Neural cell (in vitro differentiated cells): ENCODE results near the gene TOR1AIP1. TPM values are rescaled to one million over a fixed set of nuclear protein-coding genes. Genes with fewer than 3 reads are reported as not detected.

Source experiments
- H2AFZ ChIP-seq: fragments of 200-600, 300-800 bp; sonication (generic), shearing (Covaris generic); 2 replicates; pipeline ENCODE4 v1.6.0; 2014; ENCODE audit warnings: low read depth, mild to moderate bottlenecking, antibody characterized with exemption, low read length, moderate library complexity
- H3F3A ChIP-seq: fragments of 200-600 bp; shearing (Covaris generic); 2 replicates; pipeline ENCODE4 v1.6.1; 2016; ENCODE audit warnings: mild to moderate bottlenecking, moderate library complexity, mixed read lengths, antibody characterized with exemption, low read length; ENCODE audit not compliant: insufficient read depth, poor library complexity, severe bottlenecking
- H3K27ac ChIP-seq: fragments of 200-600, 300-800 bp; sonication (generic), shearing (Covaris generic); 2 replicates; pipeline ENCODE4 v1.5.1; 2014; ENCODE audit warnings: mild to moderate bottlenecking, low read length, moderate library complexity
- H3K27me3 ChIP-seq: fragments of 300-800, 200-600 bp; sonication (generic), shearing (Covaris generic); 2 replicates; pipeline ENCODE4 v1.6.0; 2014; ENCODE audit warnings: mild to moderate bottlenecking, low read depth, low read length, moderate library complexity; ENCODE audit not compliant: insufficient read depth
- H3K36me3 ChIP-seq: fragments of 300-800, 200-600 bp; sonication (generic), shearing (Covaris generic); 2 replicates; pipeline ENCODE4 v1.5.1; 2014; ENCODE audit warnings: mild to moderate bottlenecking, antibody characterized with exemption, low read length, moderate library complexity; ENCODE audit not compliant: insufficient read depth
- H3K4me2 ChIP-seq: fragments of 300-800, 200-600 bp; sonication (generic), shearing (Covaris generic); 2 replicates; pipeline ENCODE4 v1.6.0; 2014; ENCODE audit warnings: mild to moderate bottlenecking, low read length
- H3K4me3 ChIP-seq: fragments of 300-800, 200-600 bp; sonication (generic), shearing (Covaris generic); 2 replicates; pipeline ENCODE4 v1.5.1; 2014; ENCODE audit warnings: mild to moderate bottlenecking, low read length, moderate library complexity
- H3K79me2 ChIP-seq: fragments of 200-600 bp; shearing (Covaris generic); replicated peaks from 2 replicates; pipeline ENCODE4 v1.6.0; 2014; ENCODE audit warnings: mild to moderate bottlenecking, low read length, moderate library complexity; ENCODE audit not compliant: insufficient read depth
- H3K9ac ChIP-seq: fragments of 300-800, 200-600 bp; sonication (generic), shearing (Covaris generic); 2 replicates; pipeline ENCODE4 v1.6.1; 2016; ENCODE audit warnings: mild to moderate bottlenecking, low read length, mixed read lengths
- H3K9me2 ChIP-seq: fragments of 200-600 bp; shearing (Covaris generic); 2 replicates; pipeline ENCODE4 v1.6.1; 2016; ENCODE audit warnings: mild to moderate bottlenecking, low read length, mixed read lengths; ENCODE audit not compliant: insufficient read depth
- H3K9me3 ChIP-seq: fragments of 200-600, 300-800 bp; sonication (generic), shearing (Covaris generic); 2 replicates; pipeline ENCODE4 v1.6.1; 2016; ENCODE audit warnings: mild to moderate bottlenecking, mixed run types, low read length, moderate library complexity, mixed read lengths
- H4K20me1 ChIP-seq: fragments of 200-600 bp; shearing (Covaris generic); 2 replicates; pipeline ENCODE4 v1.6.1; 2016; ENCODE audit warnings: mild to moderate bottlenecking, mixed run types; ENCODE audit not compliant: insufficient read depth
- EP300 ChIP-seq: fragments of 450-650 bp; conservative IDR thresholded peaks from 2 replicates; pipeline ENCODE4 v1.6.1; 2014; ENCODE audit warnings: antibody characterized with exemption, mild to moderate bottlenecking, moderate library complexity; ENCODE audit not compliant: poor library complexity, severe bottlenecking
- EZH2 ChIP-seq: fragments of 200-600, 300-800 bp; shearing (Covaris generic), sonication (generic); IDR thresholded peaks from 2 replicates; pipeline ENCODE4 v1.6.1; 2014; ENCODE audit warnings: antibody characterized with exemption, low read length, borderline replicate concordance, mild to moderate bottlenecking; ENCODE audit not compliant: insufficient read depth, poor library complexity, severe bottlenecking
- MXI1 ChIP-seq: fragments of 450-650 bp; conservative IDR thresholded peaks from 2 replicates; pipeline ENCODE4 v1.6.1; 2014; ENCODE audit warnings: antibody characterized with exemption, mild to moderate bottlenecking; ENCODE audit not compliant: poor library complexity, severe bottlenecking
- POLR2AphosphoS5 ChIP-seq: IDR thresholded peaks from 2 replicates; pipeline ENCODE4 v1.6.1; 2012
- RAD21 ChIP-seq: fragments of 450-650 bp; conservative IDR thresholded peaks from 2 replicates; pipeline ENCODE4 v1.6.1; 2014; ENCODE audit warnings: antibody characterized with exemption, mild to moderate bottlenecking, moderate library complexity
- SMC3 ChIP-seq: fragments of 450-650 bp; conservative IDR thresholded peaks from 2 replicates; pipeline ENCODE4 v1.6.1; 2014; ENCODE audit warnings: antibody characterized with exemption, mild to moderate bottlenecking, moderate library complexity; ENCODE audit not compliant: poor library complexity
- TAF1 ChIP-seq: IDR thresholded peaks from 2 replicates; pipeline ENCODE4 v1.6.1; 2012; ENCODE audit warnings: low read depth
- polyA plus RNA-seq: library from polyadenylated mRNA; depleted of rRNA; stranded (reverse); fragments of >200 nt; gene quantifications from 2 replicates; pipeline ENCODE4 v1.2.3, GENCODE V29; 2014
- TF ChIP-seq, protein P1 (sequence below): IDR thresholded peaks from 2 replicates; pipeline ENCODE4 v1.6.1; 2012; ENCODE audit warnings: borderline replicate concordance
- TF ChIP-seq, protein P2 (sequence below): fragments of 450-650 bp; IDR thresholded peaks from 2 replicates; pipeline ENCODE4 v1.5.1; 2014; ENCODE audit warnings: antibody characterized with exemption, mild to moderate bottlenecking, moderate library complexity; ENCODE audit not compliant: poor library complexity, severe bottlenecking

Gene TOR1AIP1
- polyA plus RNA-seq, 1 donor from 2014 or later: 10.4 TPM

DNA sequence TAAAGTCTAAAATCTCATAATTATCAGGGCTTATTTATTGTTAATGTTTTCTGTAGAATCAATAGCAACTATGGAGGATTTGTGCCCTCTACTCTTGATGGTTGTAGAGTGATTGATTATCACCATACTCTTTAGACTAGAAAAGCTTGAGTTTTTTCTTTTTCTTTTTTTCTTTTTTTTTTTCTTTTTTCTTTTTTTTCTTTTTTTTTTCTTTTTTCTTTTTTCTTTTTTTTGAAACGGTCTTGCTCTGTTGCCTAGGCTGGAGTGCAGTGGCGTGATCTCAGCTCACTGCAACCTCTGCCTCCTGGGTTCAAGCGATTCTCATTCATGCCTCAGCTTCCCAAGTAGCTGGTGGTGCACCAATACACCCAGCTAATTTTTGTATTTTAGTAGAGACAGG is 29.7 kb downstream of the TOR1AIP1 start:
- TF ChIP-seq, protein P1, sequence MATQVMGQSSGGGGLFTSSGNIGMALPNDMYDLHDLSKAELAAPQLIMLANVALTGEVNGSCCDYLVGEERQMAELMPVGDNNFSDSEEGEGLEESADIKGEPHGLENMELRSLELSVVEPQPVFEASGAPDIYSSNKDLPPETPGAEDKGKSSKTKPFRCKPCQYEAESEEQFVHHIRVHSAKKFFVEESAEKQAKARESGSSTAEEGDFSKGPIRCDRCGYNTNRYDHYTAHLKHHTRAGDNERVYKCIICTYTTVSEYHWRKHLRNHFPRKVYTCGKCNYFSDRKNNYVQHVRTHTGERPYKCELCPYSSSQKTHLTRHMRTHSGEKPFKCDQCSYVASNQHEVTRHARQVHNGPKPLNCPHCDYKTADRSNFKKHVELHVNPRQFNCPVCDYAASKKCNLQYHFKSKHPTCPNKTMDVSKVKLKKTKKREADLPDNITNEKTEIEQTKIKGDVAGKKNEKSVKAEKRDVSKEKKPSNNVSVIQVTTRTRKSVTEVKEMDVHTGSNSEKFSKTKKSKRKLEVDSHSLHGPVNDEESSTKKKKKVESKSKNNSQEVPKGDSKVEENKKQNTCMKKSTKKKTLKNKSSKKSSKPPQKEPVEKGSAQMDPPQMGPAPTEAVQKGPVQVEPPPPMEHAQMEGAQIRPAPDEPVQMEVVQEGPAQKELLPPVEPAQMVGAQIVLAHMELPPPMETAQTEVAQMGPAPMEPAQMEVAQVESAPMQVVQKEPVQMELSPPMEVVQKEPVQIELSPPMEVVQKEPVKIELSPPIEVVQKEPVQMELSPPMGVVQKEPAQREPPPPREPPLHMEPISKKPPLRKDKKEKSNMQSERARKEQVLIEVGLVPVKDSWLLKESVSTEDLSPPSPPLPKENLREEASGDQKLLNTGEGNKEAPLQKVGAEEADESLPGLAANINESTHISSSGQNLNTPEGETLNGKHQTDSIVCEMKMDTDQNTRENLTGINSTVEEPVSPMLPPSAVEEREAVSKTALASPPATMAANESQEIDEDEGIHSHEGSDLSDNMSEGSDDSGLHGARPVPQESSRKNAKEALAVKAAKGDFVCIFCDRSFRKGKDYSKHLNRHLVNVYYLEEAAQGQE: no peak
- TF ChIP-seq TAF1: no peak
- H3K9me3 ChIP-seq: no peaks in the 10 kb centered on the region
- no peaks in the 10 kb centered on the region for H3K36me3 ChIP-seq

DNA sequence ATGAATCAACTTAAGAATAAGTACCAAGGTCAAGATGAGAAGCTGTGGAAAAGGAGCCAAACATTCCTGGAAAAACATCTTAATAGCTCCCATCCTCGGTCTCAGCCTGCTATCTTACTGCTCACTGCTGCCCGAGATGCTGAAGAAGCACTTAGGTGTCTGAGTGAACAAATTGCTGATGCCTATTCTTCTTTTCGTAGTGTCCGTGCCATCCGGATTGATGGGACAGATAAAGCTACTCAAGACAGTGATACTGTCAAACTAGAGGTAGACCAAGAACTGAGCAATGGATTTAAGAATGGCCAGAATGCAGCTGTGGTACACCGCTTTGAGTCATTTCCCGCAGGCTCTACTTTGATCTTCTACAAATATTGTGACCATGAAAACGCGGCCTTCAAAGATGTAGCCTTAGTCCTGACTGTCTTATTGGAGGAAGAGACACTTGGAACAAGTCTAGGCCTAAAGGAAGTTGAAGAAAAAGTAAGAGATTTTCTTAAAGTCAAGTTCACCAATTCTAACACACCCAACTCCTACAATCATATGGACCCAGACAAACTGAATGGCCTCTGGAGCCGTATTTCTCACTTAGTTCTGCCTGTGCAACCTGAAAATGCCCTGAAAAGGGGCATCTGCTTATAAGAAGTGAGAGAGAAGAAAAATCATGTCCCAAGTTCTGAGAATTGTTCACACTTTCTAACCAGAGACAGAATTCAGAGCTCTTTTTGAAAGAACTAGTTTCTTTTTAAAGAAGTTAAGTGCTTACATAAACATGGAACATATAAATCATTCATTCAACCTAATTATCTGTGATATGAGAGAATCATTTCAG is 35.7 kb downstream of the TOR1AIP1 start:
- no peaks in the 10 kb centered on the region for H3F3A ChIP-seq
- H3K27ac ChIP-seq: no peak overlapping the region
- no peaks in the 10 kb centered on the region for H3K9me3 ChIP-seq
- H3K4me2 ChIP-seq: no peak overlapping the region
- no peak overlapping the region for H2AFZ ChIP-seq
- H3K36me3 ChIP-seq: no peaks in the 10 kb centered on the region
- H3K4me3 ChIP-seq: no peak overlapping the region
- H3K79me2 ChIP-seq: no peaks in the 10 kb centered on the region
- no peaks in the 10 kb centered on the region for H3K9me2 ChIP-seq
- TF ChIP-seq EZH2: no peak
- TF ChIP-seq RAD21: no peak
- no peak for TF ChIP-seq TAF1
- no peak for TF ChIP-seq SMC3
- TF ChIP-seq, protein P2, sequence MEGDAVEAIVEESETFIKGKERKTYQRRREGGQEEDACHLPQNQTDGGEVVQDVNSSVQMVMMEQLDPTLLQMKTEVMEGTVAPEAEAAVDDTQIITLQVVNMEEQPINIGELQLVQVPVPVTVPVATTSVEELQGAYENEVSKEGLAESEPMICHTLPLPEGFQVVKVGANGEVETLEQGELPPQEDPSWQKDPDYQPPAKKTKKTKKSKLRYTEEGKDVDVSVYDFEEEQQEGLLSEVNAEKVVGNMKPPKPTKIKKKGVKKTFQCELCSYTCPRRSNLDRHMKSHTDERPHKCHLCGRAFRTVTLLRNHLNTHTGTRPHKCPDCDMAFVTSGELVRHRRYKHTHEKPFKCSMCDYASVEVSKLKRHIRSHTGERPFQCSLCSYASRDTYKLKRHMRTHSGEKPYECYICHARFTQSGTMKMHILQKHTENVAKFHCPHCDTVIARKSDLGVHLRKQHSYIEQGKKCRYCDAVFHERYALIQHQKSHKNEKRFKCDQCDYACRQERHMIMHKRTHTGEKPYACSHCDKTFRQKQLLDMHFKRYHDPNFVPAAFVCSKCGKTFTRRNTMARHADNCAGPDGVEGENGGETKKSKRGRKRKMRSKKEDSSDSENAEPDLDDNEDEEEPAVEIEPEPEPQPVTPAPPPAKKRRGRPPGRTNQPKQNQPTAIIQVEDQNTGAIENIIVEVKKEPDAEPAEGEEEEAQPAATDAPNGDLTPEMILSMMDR: no peak
- TF ChIP-seq POLR2AphosphoS5: no peak
- TF ChIP-seq MXI1: no peak
- TF ChIP-seq, protein P1: no peak
- no peak for TF ChIP-seq EP300
- H4K20me1 ChIP-seq: no peaks in the 10 kb centered on the region
- no peaks in the 10 kb centered on the region for H3K27me3 ChIP-seq
- H3K9ac ChIP-seq: no peak overlapping the region

More for the DNA sequence above, 29.7 kb downstream of the TOR1AIP1 start:
- Histone ChIP-seq H3K4me2 (no peak overlapping the region), H2AFZ (no peak overlapping the region), H3K27me3 (no peaks in the 10 kb centered on the region), H3K27ac (no peak overlapping the region), H3K4me3 (no peak overlapping the region), H3K9ac (no peak overlapping the region), H3F3A (no peaks in the 10 kb centered on the region), H3K79me2 (no peaks in the 10 kb centered on the region), H4K20me1 (no peaks in the 10 kb centered on the region), H3K9me2 (no peaks in the 10 kb centered on the region)
